SIG-M5 treated with dmso at 0.1 percent for 504 hours (cell line): Measurements from ENCODE around the gene CHRNG.

Experiments used
- DNase-seq: peaks from one replicate; lab custom pipeline; 2025; ENCODE audit not compliant: unreplicated experiment; lab: John Stamatoyannopoulos, UW

Gene CHRNG, protein sequence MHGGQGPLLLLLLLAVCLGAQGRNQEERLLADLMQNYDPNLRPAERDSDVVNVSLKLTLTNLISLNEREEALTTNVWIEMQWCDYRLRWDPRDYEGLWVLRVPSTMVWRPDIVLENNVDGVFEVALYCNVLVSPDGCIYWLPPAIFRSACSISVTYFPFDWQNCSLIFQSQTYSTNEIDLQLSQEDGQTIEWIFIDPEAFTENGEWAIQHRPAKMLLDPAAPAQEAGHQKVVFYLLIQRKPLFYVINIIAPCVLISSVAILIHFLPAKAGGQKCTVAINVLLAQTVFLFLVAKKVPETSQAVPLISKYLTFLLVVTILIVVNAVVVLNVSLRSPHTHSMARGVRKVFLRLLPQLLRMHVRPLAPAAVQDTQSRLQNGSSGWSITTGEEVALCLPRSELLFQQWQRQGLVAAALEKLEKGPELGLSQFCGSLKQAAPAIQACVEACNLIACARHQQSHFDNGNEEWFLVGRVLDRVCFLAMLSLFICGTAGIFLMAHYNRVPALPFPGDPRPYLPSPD

DNA sequence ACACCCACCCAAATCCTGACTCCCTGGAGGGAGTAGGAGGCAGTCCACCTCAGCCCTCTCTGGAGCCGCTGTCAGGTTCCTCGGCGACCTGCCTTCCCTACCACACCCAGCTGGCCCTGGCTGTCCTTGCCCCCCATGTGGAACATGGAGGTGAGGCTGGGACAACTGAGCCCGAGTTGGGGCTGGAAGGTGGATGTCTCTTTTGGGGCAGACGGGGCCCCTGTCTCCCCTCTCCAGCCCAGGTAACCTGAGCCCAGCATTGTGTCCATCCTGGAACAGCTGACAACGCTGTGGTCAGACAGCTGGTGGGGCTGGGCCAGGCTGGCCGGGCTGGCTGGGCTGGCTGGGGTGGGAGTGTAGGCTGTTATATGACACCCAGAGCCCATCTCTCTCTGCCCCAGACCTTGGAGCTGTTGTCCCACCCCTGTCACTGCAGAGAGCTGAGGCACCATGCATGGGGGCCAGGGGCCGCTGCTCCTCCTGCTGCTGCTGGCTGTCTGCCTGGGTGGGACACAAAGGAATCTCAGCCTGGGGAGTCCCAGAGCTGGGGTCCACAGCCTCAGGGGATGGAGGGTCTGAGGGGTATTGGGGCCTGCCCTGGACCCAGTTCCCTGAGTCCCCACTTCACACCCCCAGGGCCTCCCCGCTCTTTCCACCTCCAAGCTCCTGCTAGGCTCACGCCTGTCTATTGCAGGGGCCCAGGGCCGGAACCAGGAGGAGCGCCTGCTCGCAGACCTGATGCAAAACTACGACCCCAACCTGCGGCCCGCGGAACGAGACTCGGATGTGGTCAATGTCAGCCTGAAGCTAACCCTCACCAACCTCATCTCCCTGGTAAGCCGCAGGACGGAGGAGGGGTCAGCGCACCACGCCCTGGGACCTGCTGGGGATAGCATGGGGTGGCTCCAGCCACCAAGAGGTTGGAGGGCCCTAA is at the start of gene CHRNG:
CHRNG (plus strand) TSS at position 395 of the 934 bp plus-strand sequence; CDS start at position 451, 56 bp downstream.
- no peak for DNase-seq

DNA sequence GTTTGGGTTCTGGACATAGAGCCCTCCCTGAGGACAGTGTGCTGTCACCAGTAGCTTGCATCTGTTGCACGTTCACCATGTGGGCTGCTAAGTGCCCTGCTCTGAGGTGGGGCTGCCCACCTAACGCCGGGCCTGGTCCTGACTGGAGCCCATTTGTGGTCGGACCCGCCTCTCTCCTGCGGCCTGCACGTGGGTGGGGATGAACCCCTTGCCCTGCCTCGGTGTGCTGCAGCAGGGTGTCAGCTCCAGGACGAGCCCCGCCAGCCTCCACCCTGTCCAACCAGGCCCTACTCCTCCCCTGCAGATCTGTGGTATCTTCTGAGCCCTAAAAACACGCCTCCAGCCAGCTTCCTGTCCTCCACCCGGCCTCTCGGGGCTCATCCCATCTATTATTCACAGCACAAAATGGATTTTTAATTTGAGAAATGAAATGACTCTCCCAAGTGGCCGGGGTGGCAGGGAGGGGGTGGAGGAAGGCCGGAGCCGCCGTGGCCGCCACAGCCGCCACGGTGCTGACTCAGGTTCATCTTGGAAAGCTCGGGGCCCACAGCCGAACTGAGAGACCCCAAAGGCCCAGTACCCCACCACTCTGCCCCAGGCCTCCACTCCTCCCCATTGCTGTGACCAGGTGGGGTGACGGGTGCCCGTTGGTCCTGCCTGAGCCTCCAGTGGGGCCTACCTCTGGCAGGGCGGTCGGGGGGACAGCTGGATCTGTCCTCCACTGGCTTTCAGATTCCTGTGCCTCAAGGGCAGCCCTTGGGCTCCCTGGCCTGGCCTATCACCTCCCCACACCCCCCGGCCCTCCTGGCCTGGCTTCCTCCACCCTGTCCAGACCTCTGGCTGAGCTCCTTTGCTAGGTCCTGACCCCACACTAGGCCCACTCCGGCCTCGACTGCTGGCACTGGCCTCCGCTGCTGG is 49.0 kb upstream of the CHRNG start:
- no peak for DNase-seq

DNA sequence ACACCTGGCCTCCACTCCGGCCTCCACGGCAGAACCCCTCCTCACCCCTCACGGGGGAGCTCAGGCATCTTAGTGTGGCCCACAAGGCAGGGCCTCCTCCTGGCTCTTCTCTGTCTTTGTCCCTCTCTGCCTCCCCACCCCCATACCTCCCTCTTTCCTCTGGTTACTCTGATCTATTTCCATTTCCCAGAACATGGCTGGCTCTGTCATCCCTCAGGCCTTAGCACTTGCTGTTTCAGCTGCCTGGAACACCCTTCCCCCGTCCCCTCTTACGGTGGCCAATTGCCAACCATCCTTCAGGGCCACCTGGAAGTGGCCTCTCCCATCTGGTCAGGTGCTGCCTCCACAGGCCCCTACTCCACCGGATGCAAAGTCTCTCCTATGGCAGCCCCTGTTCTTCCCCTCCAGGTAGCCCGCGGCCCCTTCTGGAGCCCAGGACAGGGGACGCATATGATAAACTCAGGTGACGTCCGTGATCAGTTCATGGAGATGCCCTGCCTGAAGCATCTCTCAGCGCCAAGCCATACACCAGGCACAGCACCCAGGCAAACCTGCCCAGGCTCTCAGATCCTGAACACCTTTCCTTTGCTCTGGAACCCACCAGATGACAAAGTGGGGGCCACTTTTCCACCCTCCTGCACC is 48.2 kb upstream of the CHRNG start:
- no peak for DNase-seq

DNA sequence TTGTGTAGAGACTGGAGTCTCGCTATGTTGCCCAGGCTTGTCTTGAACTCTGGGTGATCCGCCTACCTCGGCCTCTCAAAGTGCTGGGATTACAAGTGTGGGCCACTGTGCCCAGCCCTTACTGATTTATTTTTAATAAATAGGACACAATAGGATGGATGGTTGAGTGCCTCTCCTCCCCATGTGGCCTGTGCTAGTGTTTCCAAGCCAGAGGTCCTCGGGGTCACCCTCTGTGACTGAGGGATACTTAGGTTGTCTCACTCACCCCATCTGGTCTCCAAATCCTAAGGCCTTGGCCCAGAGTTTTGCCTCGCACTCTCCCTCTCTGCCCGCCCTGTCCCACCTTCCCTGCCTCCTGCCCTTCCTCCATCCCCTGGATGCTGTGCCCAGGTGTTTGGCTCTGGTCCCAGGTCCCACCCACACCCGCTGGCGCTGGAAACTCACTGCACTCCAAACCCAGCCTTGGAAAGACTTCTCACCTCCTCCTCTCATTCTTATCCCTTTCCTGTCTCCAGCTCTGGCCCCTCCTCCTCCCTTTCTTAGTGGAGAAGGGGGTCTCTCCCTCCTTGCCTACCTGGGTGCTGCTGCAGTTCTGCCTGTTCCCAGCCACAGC is 47.1 kb upstream of the CHRNG start:
- DNase-seq = no peak

DNA sequence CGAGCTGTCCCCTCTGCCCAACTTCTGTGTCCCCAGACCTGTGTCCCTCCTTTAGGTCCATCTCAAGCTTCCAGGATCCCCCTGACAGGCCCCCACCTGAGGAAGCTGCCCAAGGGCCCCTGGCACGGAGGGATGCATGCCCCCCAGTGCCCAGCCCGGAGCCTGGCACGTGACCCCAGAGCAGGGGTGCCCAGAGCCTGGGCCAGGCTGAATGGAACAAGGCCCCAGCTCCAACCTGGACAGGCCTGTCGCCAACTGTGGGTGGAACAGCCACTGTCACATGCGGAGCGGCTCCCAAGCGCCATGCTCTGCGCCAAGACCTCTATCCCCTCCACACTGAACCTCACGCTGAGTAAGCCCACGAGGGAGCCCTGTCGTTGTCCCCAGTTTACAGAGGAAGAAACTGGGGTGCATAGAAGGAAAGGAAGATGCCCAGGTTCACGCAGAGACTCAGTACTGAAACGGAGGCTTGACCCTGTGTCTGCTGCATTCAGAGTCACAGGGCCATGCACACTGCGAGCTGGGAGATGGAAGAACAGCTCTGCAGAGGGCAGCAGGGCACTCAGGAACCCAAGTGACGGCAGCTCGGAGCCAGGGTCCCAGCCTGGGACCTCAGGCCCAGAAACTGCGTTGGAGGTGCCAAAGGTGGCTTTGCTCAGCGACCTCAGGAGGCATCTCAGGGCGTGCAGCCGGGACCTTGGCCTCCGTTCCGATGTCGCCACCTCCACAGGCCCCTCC is 46.4 kb upstream of the CHRNG start:
- DNase-seq = no peak

DNA sequence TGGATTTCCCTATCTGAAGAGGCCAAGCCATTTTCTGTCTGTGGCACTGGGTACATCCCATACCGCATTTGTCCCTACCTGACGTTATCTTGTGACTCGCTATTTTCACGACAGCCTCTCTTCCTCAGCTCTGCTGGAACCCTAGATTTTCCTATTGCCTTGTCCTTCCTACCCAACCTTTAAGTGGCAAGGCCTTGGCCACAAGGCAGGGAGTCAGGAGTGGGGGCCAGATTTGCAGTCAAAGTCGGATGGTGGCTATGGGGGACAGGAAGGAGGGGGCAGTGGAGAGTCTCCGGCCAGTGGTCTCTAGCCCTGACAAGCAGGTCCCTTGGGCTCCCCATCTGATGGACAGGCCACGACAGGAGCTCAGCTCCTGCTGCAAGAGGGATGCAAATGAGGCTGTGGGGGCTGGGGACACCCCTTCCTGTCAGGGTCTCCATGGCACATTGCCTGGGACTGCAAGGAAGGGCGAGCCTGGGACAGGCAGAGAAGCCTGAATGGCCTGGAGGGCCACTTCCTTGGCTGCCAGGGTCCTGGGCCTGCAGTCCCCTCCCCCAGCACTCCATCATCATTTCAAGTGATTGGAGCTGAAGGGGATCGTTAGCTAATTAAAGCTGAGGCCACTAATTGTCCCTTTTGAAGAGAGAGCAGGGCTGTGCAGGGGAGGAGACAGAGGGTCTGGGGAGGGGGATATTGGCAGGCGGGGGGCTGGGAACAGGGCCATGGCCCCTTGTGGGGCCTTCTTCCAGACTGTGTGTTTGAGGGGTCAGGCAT is 45.6 kb upstream of the CHRNG start:
- no peak for DNase-seq

DNA sequence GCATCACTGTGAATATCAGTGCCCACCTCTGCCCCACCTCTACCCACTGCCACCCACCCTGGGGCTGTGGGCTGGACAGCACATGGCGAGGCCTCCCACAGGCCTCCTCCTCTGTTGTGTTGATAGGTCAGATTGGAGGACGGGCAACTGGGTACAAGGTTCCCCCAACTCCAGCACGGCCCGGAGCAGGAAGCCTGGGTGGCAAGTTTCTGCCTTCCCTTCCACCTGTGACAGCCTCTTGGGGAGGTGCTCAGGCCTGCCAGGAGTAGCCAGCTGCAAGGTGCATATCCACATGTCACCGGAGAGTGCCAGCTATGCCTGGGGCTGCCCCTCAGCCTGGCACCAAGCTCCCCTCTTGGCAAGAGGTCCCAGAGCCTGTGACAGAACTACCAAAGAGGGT is 45.0 kb upstream of the CHRNG start:
- no peak for DNase-seq

DNA sequence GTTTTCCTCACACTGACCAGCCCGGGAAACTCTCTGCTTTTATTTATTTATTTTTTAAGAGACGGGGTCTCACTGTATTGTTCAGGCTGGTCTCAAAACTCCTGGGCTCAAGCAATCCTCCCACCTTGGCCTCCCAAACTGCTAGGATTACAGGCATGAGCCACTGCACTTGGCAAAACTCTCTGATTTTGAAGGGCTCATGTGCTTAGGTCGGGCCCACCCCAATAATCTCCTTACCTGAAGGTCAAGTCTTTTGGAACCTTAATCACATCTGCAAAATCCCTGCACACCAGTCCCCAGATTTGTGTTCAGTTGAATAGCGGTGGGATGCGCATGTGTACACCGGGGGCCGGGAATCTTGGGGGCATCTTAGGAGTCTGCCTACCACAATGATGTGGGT is 44.2 kb upstream of the CHRNG start:
- no peak for DNase-seq

DNA sequence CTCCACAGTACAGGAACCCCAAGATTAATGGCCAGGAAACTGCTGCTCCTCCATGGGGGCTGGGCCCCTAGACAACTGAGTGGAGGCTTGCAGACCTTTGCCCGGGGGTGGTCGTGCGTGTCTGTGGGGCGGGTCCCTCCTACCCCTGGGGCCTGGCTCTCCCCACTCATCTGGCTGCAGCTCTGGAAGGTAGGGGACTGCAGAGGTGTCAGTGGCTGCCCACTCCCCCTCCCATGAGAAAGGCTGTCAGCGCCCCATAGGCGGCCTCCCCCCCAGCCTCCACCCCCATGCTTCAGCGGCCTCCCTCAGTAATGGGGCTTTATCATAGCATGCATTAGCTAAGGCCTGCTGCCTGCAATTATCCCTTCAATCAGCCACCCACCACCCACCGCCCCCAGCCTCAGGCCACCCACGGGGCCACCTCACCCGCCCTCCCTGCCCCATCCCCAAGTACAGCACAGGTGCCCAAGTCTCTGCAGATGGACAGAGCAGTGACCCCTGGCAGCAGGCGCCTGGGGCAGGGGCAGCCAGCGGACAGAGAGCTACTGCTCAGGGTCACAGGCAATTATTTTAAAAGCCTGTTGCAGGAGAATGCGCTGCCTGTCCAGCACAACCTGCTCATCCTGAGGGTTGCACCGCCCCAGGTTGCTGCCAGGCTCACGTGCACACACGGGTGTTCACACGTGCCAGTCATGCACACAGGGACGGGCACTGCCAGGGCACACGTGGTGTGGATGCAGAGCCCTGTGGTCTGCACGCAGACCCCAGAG is 42.8 kb upstream of the CHRNG start:
- DNase-seq = no peak

DNA sequence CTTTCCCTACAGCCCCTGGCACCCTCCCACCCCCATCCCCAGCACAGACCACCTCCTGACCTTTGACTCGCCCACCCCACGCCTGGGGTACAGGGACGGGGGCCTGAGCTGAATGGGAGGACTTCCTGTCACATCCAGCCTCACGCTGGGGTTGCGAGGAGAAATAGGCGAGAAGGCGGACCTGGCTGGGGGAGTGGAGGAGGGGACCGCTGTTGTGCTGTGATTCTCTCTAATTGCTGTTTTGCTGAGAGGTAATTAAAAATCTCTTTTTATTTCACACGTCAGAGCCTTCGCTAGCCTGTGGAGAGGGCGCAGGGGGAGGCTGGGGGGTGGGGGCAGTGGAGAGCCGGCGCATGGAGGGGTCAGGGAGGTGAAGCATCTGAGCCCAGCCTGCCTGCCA is 42.1 kb upstream of the CHRNG start:
- DNase-seq = no peak

DNA sequence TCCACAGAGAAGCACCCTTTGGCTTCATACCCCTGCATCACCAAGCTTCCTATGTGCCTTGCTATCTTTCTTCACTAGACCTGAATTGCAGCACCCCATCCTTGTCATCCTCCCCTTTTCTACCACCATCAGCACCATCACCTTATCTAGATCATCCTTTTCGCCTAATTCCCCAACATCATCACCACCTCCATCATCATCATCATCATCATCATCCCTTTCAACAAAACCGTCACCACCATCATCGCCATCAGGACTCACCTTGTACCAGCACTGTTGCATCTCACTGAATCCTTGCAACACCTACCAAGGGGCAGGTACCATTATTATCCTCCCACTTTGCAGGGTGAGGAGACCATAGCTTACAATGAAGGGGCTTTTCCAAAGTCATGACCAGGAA is 41.0 kb upstream of the CHRNG start:
- DNase-seq = no peak

DNA sequence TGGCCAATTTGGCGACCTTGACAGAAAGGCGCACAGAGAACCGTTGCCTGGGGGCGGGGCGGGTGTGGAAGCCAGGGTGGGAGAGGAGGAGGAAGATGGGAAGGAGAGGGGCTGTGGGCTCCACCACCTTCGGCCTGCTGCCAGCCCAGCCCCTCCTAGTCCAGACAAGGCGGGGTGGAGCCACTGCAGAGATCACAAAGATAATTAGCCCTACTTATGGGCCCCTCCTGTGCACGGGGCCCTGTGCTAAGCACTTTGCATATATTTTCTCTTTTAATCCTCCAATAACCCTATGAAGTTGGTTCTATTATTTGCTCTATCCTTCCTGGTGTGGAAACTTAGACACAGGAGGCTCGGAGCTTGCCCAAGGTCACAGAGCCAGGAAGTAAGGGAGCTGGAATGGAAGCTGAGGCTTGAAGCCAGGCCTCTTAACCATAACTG is 38.1 kb upstream of the CHRNG start:
- no peak for DNase-seq

DNA sequence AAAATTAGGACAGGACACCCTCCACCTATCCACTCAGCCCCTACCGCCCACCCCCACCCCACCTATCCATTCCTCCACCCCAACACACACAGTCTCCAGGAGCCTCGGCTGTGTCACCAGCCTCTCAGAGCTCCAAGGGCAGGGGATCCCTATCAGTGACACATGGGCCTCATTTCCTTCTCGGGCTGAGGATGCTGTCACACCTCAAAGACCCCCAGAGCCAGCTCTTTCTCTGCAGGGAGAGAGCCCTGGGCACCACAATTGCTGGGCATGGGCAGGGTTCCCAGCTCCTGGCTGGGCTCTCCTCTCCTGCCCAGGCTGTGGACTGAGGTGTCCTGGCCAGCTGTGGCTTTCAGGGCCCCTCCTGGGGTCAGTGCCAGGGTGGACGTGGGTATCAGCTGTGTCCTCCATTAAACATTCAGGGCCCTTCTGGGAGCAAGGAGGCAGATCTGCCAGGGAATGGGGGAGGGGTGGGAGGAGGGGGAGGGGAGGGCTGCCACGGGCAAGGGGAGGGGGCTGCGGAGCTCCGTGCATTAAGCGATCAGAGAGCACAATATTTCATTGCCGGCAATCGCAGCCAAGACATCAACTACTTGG is 37.6 kb upstream of the CHRNG start:
- DNase-seq = no peak

DNA sequence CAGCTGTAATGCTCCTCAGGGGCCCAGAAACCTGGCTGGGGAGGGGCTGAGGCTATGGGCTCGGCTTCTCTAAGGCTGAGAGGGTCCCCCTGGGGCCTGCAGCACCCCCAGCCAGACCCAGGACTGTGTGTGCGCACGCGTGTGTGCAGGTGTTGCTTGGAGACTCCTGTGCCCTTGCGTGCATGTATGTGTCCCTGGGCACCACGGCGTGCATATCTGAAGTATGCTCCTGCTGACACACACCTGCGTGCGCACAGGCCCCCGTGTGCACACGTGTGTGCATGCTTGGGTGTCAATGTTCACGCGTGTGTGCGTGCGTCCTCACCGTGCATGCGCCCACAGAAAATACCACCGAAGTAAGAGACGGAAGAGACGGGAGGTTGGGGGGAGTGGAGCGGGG is 37.0 kb upstream of the CHRNG start:
- DNase-seq = no peak

DNA sequence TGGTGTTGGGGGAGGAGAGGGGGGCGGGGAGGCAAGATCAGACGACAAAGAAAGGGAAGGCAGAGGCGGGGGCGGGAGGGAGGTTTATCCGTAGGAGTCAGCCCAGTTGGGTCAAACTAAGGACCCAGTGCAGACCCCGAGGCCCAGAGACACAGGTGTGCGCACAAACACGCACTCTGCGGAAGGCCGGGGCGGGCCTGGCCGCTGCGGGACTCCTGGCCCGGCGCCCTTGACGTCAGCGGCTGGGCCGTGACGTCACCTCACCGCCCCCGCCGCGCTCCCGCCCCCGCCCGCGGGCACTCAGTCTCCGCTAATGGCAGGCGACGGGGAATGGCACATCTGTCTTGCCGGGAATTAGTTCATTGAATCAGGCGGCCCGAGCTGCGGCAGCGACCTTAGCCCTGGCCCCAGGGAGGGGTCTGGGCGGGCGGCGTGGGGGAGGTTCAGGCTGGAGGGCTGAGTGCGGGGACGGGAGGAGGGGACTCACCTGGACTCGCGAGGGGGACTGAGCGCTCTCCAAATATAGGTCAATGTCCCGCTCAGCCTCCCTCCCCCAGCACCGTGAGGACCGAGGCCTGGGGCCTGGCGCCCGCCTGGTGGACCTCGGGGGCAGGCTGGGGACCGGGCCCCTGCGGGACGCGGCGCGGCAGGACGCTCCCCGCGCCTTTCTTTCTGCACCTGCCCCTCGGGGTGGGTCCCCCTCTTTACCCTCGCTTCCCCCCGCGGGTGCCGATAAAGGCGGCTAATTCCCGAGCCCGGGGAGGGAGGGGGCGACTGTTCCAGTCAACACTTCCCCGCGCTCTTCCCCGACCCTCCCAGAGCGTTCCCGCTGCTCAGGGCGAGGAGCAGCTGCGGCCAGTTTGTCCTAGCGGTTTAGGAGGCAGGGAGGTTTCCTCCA is 36.3 kb upstream of the CHRNG start:
- no peak for DNase-seq

DNA sequence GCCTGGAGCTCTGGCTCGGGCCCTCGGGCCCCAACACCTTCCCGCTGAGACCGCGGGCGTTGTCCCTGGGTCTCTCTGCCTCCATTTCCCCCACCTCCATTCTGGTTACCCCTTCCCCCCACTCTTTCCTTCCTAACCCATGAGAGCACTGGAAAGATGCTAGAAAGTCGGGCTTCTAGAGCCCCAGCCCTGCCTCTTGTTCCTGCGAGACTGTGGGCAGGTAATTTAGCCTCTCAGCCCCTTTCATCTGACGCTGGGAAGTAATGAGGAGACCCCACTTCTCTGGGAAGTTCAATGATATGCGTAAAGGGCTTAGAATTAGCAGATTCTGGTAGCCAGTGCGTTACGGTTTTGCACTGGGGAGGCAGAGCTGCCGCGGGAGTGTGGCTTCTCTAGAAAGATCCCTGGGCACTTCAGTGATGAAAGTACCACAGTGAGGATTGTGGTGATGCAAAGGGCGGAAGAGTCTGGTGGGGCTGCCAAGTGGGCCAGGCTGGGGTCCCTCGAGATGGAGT is 35.6 kb upstream of the CHRNG start:
- no peak for DNase-seq
